SHP77 (cell line): ENCODE data around the gene AIRE.
A peak's percentile ranks its signal among the peaks of the same experiment; 100 is the strongest.
"Not testable (repeated sequence)": the region's sequence is repeated elsewhere in the genome, so short reads cannot be mapped to it uniquely, and the experiment has no call there.

Experiments used
- DNase-seq, 2 experiments: peaks; one replicate each; lab custom pipeline; 2025; lab: John Stamatoyannopoulos, UW

The AIRE gene

DNA sequence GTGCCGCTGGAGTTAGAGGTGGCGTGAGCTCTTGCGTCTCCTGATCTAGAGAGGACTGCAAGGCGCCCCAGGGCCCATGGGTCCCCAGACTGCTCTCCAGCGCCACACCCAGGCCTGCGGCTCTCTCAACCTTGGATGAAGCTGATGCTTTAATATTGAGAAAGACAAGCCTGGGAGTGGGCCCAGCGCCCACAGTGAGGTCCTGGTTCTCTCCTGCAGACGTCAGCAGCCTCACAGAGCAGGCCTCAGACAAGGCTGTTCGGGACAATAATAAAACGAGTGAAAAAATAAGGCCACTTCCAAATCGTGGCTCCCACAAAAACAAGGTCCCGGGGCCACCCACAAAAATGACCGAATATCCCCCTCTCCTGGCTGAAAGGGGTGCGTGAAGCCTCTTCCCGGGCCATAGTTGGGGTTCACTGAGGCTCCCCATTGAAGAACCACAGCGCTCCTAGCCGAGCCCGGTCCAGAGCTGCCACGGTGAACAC is 18.0 kb upstream of the AIRE start:
- no peak for DNase-seq

DNA sequence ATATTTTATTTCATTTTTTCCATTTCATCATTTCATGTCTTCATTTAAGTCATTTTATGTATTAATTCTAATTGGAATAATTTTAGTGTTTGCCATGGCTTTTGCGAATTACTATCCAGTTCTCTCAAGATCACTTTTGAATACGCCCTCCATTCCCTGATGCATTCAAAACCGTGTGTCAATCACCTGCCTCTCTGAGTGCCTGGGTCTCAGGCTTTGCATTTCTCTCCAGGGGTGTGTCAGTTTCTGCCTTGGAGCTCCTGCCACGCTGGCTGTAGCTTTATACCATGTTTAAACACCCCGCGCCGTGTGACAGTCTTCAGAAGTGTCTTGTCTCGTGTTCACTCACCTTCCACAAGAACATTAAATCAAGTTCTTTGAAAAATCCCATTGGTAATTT is 16.6 kb upstream of the AIRE start:
- no peak for DNase-seq

DNA sequence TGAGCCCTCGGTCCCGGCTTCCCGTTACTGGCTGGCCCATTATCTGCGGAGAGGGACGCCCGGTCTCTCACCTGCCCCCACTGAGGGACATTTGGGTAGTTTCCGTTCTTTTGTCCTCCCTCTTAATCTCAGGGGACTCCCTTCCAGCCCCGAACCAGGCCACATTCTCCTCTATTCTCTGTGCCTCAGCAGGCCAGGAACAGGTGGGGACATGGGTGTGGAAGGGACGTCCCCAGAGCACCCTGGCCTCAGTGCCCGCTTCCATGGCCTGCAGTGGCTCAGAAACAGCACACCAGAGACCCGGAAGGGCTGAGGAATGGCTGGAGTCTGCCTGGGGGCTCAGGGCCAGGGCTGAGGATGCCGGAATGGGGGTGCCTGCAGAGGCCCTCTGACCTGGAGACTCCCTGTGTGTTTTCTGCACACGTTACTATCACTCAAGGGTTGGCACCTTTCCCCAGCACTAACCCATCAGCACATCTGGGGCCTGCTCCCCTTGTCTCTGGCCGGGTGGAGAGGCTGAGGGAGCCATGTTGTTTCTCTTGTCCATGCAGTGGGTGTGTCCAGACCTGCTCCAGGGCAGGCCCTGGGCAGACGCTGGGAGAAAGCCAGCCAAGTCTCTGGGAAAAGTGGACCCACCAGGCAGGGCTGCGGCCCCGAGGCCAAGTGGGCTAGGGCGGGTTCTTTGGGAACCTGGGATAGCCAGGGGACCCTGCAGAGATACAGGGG is 14.0 kb upstream of the AIRE start:
- DNase-seq, result no peak

DNA sequence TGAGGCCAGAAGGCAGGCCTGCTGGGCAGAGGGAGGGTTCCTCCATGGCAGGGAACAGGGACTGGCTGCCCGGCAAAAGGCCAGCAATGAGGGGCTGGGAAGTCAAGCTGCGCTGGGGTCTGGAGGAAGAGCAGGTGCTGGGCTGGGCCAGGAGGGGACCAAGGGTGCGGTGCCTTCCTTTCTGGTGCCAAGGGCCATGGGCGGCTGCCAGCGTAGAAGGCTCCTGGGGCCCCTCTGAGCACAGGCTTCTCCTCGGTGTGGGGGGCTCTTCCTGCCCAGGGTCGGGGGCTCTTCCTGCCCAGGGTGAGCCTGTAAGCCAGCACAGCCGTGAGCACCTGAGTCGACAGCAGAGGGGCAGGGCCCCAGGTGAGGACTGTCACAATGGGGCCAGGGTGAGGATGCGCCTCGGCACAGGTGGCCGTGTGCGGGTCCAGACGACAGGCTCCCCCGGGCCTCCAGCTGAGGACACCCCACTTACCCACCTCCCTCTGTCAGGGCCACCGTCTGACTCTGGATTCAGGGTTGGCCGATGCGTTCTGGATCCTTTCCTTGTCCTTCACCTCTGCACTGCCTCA is 13.3 kb upstream of the AIRE start:
- DNase-seq, result no peak

DNA sequence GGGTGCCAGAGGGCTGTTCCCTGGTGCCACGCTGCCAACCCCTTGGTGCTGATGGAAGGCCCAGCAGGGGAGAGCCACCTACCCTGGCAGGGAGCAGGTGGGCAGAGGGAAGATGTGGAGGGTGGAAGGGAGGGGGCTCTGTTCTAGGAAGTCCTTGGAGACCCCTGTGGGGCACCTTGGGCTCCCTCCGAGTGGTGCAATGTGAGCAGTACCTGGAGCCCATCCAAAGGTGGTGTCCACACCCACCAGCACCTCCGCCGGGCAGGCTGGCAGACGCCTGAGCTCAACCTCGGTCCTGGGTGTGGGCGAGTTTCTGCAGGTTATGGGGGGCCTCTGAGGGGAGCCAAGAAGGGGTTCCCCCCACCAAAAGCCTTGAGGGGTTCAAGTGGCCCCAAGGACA is 12.6 kb upstream of the AIRE start:
- DNase-seq, result no peak

DNA sequence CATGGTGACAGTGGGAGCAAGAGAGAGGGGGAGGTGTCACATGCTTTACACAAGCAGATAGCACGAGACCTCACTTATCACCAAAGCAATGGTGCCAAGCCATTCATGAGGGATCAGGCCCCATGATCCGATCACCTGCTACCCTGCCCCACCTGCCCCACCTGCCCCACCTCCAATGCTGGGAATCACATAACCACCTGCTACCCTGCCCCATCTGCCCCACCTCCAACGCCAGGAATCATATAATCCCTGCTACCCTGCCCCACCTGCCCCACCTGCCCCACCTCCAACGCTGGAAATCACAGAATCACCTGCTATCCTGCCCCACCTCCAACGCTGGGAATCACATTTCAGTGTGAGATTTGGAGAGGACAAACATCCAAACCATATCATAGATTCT is 10.6 kb upstream of the AIRE start:
- peak in 1 of 2 experiments; percentile 23 for DNase-seq

DNA sequence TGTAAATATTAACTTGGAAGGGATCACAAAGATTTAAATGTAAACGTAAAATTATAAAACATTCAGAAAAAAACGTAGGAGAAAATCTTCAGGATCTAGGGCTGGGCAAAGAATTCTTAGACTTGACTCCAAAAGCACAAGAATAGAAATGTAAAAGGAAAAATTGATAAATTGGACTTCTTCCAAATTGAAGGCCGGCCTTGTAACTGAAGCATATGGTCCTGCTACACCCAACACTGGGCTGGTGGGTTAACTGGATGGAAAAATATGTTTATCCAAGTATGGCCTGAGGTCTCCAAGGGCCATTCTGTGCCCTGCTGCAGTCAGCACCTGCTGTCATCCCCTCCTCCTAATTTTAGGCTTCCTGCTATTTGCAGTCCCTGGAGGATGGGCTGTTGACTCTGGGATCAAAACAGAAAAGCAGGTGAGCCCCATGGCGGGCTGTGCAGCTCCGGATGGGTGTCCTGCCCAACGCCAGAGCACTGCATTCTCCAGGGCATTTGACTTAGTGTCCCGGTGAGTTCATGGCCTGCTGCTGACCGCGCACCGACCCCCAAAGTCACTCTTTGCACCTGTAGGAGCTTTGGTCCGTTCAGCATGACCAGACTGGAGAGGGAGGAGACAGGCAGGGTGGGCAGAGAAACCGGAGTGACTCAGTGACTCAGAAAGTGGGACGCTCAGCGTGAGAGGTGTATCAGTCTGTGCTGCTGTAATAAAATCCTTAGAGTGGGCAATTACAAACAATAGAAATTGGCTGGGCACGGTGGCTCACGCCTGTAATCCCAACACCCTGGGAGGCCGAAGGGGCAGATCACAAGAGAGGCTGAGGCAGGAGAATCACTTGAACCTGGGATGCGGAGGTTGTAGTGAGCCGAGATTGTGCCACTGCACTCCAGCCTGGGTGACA is 6.1 kb upstream of the AIRE start:
- DNase-seq, result peak; percentile 21 to 48

DNA sequence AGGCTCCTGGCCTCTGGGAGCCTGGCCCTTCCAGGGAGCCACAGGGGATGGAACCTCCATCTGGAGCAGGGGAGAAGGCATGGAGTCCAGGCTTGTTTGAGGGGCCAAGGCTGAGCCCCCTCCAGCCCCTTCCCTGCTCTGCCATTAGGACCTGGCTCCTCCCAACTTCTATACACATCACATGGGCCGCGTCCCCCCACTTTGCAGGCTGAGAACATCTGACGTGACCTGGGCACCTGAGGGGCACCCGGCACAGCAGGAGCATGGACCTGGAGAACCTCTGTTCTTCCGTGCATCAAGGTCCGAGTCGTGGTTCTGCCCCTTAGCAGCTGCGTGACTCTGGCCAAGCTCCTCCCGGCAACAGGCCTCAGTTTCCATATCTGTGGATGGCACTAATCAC is 3.9 kb upstream of the AIRE start:
- no peak for DNase-seq

DNA sequence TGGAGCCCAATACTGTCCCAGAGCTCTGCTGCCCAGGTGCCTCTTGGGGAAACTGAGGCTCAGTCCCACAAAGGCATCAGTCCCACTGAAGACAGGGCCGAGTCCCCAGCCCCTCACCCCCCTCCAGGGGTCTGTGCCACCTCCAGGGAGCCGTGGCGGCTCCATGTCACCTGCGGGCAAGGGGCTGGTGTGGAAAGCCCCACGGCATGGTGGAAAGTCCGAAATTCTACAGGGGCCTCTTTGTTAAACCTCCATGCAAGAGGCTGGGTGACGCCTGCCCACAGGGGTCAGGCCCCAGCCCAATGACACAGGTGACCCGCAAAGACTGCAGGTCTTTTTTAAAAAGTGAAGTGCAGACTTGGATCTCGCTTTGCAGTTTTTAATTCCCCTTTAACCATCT is 3.3 kb upstream of the AIRE start:
- DNase-seq, result no peak

DNA sequence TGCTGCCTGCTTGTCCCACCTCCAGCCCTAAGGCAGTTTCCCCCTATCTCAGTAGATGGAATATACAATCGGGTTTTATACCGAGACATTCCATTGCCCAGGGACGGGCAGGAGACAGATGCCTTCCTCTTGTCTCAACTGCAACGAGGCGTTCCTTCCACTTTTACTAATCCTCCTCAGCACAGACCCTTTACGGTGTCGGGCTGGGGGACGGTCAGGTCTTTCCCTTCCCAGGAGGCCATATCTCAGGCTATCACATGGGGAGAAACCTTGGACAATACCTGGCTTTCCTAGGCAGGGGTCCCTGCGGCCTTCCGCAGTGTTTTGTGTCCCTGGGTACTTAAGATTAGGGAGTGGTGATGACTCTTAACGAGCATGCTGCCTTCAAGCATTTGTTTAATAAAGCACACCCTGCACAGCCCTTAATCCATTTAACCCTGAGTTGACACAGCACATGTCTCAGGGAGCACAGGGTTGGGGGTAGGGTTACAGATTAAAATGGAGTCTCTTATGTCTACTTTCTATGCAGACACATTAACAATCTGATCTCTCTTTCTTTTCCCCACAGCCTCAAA is 2.4 kb upstream of the AIRE start:
- not testable (repeated sequence) for DNase-seq

DNA sequence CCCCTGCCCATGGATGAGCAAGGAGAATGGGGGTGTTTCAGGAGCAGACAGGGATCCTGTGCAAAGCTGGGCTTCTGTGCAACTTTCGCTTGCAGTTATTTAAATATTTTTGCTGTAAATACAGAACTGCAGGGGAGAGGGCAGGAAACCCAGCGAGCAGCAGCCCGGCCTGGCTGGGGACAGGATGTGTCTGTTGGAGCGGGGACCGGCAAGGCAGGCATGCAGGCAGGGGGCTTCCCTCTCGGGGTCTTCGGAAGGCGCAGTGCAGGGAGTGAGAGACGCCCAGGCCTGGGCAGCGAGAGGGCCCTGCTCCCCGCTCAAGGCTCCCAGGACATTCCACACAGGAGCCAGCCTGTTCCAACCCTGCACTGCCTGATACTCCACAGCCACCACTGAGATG is 1.7 kb upstream of the AIRE start:
- DNase-seq, result no peak

DNA sequence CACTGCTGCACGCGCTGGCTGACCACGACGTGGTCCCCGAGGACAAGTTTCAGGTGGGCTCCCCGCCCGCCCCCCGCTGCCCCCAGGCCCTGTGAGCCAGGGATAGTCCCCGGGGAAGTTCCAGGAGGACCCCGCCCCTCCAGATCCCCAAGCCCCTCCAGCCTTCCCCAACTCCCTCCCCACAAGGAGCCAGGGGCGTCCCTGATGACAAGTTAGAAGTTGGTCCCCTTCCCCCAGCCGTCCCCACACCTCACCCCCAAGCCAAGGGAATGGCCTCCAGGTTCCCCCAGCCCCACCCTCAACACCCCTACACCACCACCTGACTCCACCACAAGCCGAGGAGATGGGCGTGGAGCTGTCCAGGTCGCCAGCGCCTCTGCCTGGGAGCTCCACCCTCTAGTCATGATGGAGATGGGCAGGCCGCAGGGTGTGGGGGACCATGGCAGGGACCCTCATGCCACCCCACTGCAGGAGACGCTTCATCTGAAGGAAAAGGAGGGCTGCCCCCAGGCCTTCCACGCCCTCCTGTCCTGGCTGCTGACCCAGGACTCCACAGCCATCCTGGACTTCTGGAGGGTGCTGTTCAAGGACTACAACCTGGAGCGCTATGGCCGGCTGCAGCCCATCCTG is 525 bp downstream of the AIRE start:
- no peak for DNase-seq

DNA sequence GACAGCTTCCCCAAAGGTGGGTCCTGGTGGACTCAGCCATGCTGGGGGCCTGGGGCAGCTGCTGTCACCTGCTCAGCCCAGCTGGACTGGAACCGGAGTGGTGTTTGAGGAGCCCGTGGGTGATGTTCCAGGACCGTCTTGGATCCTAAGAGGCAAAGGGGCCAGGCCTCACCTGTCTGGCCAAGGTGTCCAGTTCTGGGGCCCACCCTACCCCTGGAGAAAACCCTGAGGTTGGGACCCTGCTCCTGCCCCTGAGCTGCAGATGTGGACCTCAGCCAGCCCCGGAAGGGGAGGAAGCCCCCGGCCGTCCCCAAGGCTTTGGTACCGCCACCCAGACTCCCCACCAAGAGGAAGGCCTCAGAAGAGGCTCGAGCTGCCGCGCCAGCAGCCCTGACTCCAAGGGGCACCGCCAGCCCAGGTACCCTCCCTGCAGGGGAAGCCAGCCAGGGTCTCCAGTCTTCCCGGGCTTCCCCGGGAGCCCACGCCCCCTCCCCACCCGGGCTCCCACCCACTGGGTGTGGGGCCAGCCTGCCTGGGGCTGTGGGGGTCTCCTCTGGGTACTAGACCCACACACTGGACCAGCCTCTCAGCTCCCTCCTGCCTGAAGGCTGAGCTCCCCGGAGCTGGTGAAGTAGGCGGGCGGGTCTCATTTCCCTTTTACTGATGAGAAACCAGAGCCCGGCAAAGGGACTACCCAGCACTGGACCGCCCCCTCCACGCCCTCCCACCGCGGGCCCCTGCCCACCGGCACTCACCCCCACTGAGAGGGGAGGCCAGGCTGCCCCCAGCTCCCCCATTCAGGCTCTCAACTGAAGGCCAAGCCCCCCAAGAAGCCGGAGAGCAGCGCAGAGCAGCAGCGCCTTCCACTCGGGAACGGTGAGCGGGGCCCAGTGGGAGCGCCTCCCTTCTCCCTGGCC is 1.3 kb downstream of the AIRE start:
- DNase-seq, result no peak

DNA sequence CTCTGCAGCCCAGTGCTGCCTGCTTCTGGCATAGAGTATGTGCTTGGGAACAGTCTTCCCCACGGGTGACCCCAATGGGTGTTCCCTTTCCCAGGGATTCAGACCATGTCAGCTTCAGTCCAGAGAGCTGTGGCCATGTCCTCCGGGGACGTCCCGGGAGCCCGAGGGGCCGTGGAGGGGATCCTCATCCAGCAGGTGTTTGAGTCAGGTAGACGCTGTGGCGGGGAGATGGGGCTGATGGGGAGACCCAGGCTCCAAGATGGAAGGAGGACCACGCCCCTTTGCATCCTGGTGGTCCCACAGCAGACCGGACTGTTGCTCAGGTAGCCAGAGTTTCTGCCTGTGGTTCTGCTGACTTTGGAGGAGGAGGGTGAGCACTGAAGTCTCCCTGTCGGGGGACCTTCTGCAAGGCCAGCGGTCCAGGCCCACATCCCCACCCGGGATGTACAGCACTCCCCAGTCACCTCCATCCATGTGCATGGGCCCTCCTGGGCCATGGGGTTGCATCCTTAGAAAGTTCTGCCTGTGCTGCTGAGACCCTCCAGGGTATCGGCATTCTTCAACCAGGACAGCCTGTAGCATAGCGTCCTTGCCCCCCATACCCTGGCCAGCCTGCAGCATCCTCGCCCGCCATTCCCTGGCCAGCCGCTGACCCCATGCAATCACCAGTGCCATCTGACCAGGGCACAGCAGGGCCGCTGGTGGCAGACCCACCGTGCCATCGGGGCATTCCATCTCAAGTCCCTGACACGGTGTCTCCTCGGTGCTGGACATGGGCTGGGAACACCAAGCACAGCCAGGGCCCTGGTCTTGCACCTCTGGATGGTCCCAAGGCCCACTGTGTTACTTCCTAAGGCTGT is 2.8 kb downstream of the AIRE start:
- DNase-seq, result no peak

DNA sequence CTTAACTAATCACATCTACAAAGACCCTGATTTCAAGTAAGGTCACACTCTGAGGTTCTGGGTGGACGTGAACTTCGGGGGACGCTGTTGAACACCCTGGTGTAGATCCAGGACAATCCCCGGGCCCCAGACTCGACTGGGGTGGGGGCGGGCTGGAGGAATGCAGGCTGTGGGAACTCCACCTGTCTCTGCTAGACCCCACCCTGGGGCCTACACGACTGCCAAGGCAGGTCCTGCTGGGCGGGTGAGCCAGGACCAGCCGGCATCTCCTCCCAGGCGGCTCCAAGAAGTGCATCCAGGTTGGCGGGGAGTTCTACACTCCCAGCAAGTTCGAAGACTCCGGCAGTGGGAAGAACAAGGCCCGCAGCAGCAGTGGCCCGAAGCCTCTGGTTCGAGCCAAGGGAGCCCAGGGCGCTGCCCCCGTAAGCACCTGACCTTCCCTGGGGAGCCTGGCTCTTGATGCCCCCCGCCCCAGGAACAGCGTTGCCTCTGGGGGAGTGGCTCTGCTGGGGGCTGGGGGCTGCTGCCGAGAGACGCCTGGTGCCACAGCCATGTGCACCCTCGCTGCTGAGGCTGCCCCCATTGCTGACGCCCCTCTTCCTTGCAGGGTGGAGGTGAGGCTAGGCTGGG is 3.8 kb downstream of the AIRE start:
- no peak for DNase-seq

DNA sequence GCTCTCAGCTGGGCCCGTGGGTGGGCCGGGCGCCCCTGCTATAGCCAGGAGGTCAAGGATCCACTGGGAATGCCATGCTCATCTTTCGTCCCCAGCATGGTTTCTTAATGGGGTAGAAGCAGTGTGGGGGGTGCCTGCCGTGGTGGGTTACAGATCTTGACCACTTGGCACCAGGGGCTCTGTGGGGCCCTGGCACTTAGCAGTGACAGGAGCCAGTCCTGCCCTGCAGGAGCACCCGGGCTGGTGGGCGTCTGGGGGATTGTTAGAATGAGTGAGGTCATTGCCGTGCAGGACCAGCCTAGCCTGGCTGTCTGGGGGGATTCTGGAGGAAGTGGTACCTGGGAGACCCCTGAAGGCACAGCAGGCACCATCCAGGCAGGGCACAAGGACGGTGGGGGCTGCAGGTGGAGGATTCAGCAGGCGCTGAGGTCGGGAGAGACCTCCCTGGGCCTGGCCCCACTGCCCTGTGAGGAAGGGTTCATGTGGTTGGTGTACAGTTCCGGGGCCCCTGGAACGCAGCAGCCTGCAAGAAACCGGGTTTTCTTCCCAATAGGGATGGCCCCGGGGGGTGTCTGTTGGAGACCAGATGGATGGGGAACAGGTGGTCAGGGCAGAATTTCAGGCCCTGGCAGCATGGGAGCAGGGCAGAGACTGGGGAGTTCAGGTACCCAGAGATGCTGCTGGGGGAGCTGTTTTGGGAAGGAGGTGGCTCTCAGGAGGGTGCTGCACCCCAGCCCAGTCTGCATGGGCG is 4.8 kb downstream of the AIRE start:
- DNase-seq, result no peak

DNA sequence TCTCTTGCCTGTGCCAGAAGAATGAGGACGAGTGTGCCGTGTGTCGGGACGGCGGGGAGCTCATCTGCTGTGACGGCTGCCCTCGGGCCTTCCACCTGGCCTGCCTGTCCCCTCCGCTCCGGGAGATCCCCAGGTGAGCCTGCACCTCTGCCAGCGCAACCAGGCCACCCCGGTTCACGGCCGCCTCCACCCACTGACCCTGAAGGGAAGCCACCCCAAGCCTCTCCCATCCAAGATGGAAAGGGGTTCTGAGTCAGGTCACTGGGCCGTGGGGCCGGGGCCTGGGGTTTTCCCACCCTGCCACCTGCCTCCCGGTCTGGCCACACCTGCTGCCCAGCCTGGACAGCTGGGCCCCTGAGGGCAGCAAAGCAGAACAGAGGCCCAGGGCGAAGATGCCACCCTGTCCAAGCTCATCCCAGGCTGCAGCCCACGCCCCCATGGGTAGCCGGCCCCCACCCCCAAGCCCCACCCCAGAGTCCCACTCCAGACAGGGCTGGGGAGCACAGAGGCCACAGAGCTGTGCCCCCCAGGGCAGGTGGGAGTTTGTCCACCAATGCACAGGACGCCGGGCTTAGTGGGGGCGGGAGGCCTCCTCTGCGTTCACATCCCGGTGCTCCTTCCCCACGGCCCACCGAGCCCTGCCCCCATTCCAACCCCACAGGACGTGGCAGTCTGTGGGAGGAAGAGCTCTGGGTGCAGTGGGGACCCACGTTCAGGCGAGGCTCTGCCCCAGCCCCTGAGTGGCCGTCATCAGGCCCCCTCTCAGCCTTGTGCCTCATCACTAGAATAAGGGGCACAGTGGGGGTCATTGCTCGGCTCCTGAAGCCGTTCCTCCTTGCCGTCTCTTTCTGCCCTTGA is 5.6 kb downstream of the AIRE start:
- DNase-seq, result no peak
